Upper lobe of right lung (tissue), 1 donor: Measurements from ENCODE around the gene SLC24A4. TPM values are rescaled to one million over a fixed set of nuclear protein-coding genes. Genes with fewer than 3 reads are reported as not detected.
A peak's percentile ranks its signal among the peaks of the same experiment; 100 is the strongest.

ENCODE experiments used
- ATAC-seq: fragments of 200-7000 bp; cut with Tn5 transposase; one replicate; pipeline ENCODE4 v1.9.1; 2020; ENCODE audit warnings: mild to moderate bottlenecking, moderate library complexity
- DNase-seq: peaks from one replicate; pipeline ENCODE4 v3.0.0-alpha.2; 2020
- H3K27ac ChIP-seq: fragments of 200-600 bp; one replicate; pipeline ENCODE4 v1.8.0; 2022
- H3K27me3 ChIP-seq: fragments of 200-600 bp; one replicate; pipeline ENCODE4 v1.8.0; 2022; ENCODE audit warnings: mild to moderate bottlenecking
- H3K36me3 ChIP-seq: fragments of 200-600 bp; one replicate; pipeline ENCODE4 v1.8.0; 2022
- H3K4me1 ChIP-seq: fragments of 200-600 bp; one replicate; pipeline ENCODE4 v1.8.0; 2022
- H3K4me3 ChIP-seq: fragments of 200-600 bp; one replicate; pipeline ENCODE4 v1.8.0; 2022; ENCODE audit warnings: mild to moderate bottlenecking
- H3K9me3 ChIP-seq: fragments of 200-600 bp; one replicate; pipeline ENCODE4 v1.8.0; 2022
- intact Hi-C: fragments of 100-400 bp; cut with DNase I; formaldehyde crosslinking; loops from one replicate; pipeline ENCODE4 v1.11.0; 2022
- total RNA-seq: library from RNA; stranded (reverse); fragmentation: NEBNext Ultra II Directional; extraction: Animal tissue kit (Norgen Biotek cat#: 25700); gene quantifications from one replicate; pipeline ENCODE4 v1.2.1, GENCODE V29; 2021
- TF ChIP-seq, protein P1 (sequence below): fragments of 200-600 bp; IDR thresholded peaks from one replicate; pipeline ENCODE4 v1.8.0; 2022; ENCODE audit warnings: antibody characterized with exemption
- donor health status: DM: no; HTN: yes; CAD: no; lungs with severe emphysema.

SLC24A4 gene
- total RNA-seq, 1 donor from 2014 or later, result 1.6 TPM

- H3K27ac ChIP-seq, result no peak overlapping the region
- no peaks in the 10 kb centered on the region for H3K36me3 ChIP-seq
- H3K4me3 ChIP-seq, result no peak overlapping the region
- no peaks in the 10 kb centered on the region for H3K9me3 ChIP-seq
- H3K27me3 ChIP-seq, result no peaks in the 10 kb centered on the region
- intact Hi-C loops, result no loop called here
- DNase-seq (no peak), ATAC-seq (no peak)
- TF ChIP-seq, protein P1, sequence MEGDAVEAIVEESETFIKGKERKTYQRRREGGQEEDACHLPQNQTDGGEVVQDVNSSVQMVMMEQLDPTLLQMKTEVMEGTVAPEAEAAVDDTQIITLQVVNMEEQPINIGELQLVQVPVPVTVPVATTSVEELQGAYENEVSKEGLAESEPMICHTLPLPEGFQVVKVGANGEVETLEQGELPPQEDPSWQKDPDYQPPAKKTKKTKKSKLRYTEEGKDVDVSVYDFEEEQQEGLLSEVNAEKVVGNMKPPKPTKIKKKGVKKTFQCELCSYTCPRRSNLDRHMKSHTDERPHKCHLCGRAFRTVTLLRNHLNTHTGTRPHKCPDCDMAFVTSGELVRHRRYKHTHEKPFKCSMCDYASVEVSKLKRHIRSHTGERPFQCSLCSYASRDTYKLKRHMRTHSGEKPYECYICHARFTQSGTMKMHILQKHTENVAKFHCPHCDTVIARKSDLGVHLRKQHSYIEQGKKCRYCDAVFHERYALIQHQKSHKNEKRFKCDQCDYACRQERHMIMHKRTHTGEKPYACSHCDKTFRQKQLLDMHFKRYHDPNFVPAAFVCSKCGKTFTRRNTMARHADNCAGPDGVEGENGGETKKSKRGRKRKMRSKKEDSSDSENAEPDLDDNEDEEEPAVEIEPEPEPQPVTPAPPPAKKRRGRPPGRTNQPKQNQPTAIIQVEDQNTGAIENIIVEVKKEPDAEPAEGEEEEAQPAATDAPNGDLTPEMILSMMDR, result no peak
- H3K4me1 ChIP-seq, result no peaks in the 10 kb centered on the region
These were observed 64.6 kb downstream of the SLC24A4 start for GRCh38 chr14:92387578-92387977.

- DNase-seq, result no peak
- no peak overlapping the region for H3K27ac ChIP-seq
These were observed 66.7 kb downstream of the SLC24A4 start for GRCh38 chr14:92389598-92390158.

GRCh38 chr14:92391726-92392125, 68.8 kb downstream of the SLC24A4 start:
- intact Hi-C loops, result no loop called here
- no peaks in the 10 kb centered on the region for H3K36me3 ChIP-seq
- H3K27me3 ChIP-seq, result no peaks in the 10 kb centered on the region
- TF ChIP-seq, protein P1, result no peak
- no peaks in the 10 kb centered on the region for H3K4me1 ChIP-seq
- DNase-seq (no peak), ATAC-seq (peak; percentile 71)
- H3K27ac ChIP-seq, result no peak overlapping the region
- H3K9me3 ChIP-seq, result no peaks in the 10 kb centered on the region
- H3K4me3 ChIP-seq, result no peak overlapping the region

More at GRCh38 chr14:92389598-92390158, 66.7 kb downstream of the SLC24A4 start:
- no peak for ATAC-seq
- Histone ChIP-seq H3K9me3 (no peaks in the 10 kb centered on the region), H3K36me3 (no peaks in the 10 kb centered on the region), H3K4me1 (no peaks in the 10 kb centered on the region), H3K4me3 (no peak overlapping the region), H3K27me3 (no peaks in the 10 kb centered on the region)
- intact Hi-C loops, result no loop called here
- TF ChIP-seq, protein P1, result no peak

DNA sequence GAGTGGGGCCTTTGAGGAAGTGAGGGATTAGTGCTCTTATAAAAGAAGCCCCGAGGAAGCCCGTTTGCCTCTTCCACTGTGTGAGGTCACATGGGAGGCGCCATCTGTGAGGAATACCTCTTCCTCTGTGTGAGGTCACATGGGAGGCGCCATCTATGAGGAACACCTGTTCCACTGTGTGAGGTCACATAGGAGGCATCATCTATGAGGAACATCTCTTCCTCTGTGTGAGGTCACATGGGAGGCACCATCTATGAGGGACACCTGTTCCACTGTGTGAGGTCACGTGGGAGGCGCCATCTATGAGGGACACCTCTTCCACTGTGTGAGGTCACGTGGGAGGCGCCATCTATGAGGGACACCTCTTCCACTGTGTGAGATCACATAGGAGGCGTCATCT, 69.7 kb downstream of the SLC24A4 start:
- no peaks in the 10 kb centered on the region for H3K9me3 ChIP-seq
- no peak for ATAC-seq
- H3K27ac ChIP-seq, result no peak overlapping the region
- H3K4me1 ChIP-seq, result no peaks in the 10 kb centered on the region
- intact Hi-C loops, result no loop called here
- DNase-seq, result no peak
- no peak overlapping the region for H3K4me3 ChIP-seq
- no peaks in the 10 kb centered on the region for H3K27me3 ChIP-seq
- TF ChIP-seq, protein P1, result no peak
- H3K36me3 ChIP-seq, result no peaks in the 10 kb centered on the region

DNA sequence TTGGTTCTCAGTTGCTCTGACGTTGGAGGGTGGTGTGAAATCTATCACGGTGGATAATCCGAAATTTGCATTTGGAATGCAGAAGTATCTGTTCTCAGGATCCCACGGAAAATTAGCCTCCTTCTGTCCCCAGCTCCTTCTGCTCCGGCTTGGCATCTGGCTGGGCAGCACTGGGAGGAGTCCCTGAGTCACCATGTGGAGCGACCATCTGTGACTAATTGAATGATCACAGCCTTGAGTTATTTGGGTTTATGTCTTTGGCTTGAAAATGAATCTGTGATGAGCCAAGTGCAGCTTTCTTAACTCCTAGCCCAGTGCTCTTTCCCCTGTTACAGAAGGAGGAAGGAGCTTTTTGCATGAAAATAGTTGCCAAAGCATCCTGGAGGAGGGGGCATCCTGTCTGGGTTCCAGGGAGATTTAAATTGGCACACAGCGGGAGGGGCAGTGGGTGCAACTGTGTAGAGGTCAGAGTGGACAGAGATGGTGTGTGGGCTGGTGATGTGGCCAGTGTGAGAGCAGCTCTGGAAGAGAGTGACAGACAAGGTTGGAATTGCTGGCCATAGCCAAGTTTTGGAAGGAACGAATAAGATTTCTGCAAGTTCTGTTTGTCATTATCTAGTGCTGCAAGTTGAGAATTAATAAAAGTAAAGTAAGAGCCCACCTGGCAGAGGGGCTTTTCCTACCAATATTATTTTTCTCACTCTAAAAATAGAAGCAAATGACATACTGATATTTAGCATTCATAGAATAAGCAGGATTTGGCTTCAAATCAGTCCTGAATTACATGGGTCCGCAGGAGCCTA, 74.4 kb downstream of the SLC24A4 start:
- Histone ChIP-seq H3K27me3 (no peaks in the 10 kb centered on the region), H3K4me1 (peaks cover 6% of the 10 kb centered on the region), H3K4me3 (no peak overlapping the region), H3K36me3 (no peaks in the 10 kb centered on the region), H3K9me3 (no peaks in the 10 kb centered on the region), H3K27ac (no peak overlapping the region)
- intact Hi-C loops, result no loop called here
- DNase-seq (no peak), ATAC-seq (peak; percentile 90)
- TF ChIP-seq, protein P1, result no peak
